Mesendoderm (in vitro differentiated cells): Measurements from ENCODE around the gene THBD.

Experiments used
- DNase-seq: peaks from one replicate; pipeline ENCODE4 v3.0.0; 2013
- H2AK5ac ChIP-seq: 2 replicates; pipeline ENCODE4 v1.6.1; 2013; ENCODE audit warnings: low read length, inconsistent platforms
- H2BK120ac ChIP-seq: 2 replicates; pipeline ENCODE4 v1.6.1; 2013; ENCODE audit warnings: low read depth, mild to moderate bottlenecking, low read length, moderate library complexity, mixed read lengths
- H2BK15ac ChIP-seq: replicated peaks from 2 replicates; pipeline ENCODE4 v1.6.1; 2013; ENCODE audit warnings: low read depth, mild to moderate bottlenecking, moderate library complexity
- H2BK5ac ChIP-seq: 2 replicates; pipeline ENCODE4 v1.6.1; 2013; ENCODE audit warnings: low read length, inconsistent platforms
- H3K18ac ChIP-seq: 2 replicates; pipeline ENCODE4 v1.6.1; 2013; ENCODE audit warnings: mild to moderate bottlenecking, low read length, mixed read lengths
- H3K23ac ChIP-seq: one replicate; pipeline ENCODE4 v1.6.1; 2013; ENCODE audit warnings: low read length
- H3K27ac ChIP-seq: 2 replicates; pipeline ENCODE4 v1.5.1; 2013; ENCODE audit warnings: low read depth, mild to moderate bottlenecking, inconsistent platforms, low read length, moderate library complexity
- H3K27me3 ChIP-seq: 2 replicates; pipeline ENCODE4 v1.6.1; 2013; ENCODE audit warnings: low read length, control low read depth, mild to moderate bottlenecking, inconsistent platforms; ENCODE audit not compliant: insufficient read depth, poor library complexity
- H3K36me3 ChIP-seq: 2 replicates; pipeline ENCODE4 v1.6.1; 2013; ENCODE audit warnings: low read length, inconsistent platforms; ENCODE audit not compliant: control insufficient read depth, insufficient read depth
- H3K4ac ChIP-seq: one replicate; pipeline ENCODE4 v1.6.1; 2013; ENCODE audit warnings: low read depth, mild to moderate bottlenecking, low read length, moderate library complexity
- H3K4me1 ChIP-seq: 2 replicates; pipeline ENCODE4 v1.6.1; 2013; ENCODE audit warnings: low read depth, low read length, inconsistent platforms; ENCODE audit not compliant: control insufficient read depth
- H3K4me2 ChIP-seq: 2 replicates; pipeline ENCODE4 v1.6.1; 2013; ENCODE audit warnings: low read length
- H3K4me3 ChIP-seq: 2 replicates; pipeline ENCODE4 v1.5.1; 2013; ENCODE audit warnings: mild to moderate bottlenecking, low read length
- H3K56ac ChIP-seq: one replicate; pipeline ENCODE4 v1.6.1; 2013; ENCODE audit warnings: low read length
- H3K79me1 ChIP-seq: 2 replicates; pipeline ENCODE4 v1.6.1; 2013; ENCODE audit warnings: low read length, inconsistent platforms
- H3K79me2 ChIP-seq: 2 replicates; pipeline ENCODE4 v1.6.1; 2013; ENCODE audit warnings: mild to moderate bottlenecking, low read length; ENCODE audit not compliant: control insufficient read depth, insufficient read depth
- H3K9ac ChIP-seq: 2 replicates; pipeline ENCODE4 v1.6.1; 2013; ENCODE audit warnings: low read length, inconsistent platforms
- H4K5ac ChIP-seq: one replicate; pipeline ENCODE4 v1.6.1; 2013; ENCODE audit warnings: low read length
- H4K8ac ChIP-seq: one replicate; pipeline ENCODE4 v1.6.1; 2013; ENCODE audit warnings: low read depth, mild to moderate bottlenecking, control low read depth, low read length, moderate library complexity
- WGBS: extraction: QIAGEN DNeasy Blood & Tissue Kit; methylation state at CpG from one replicate; pipeline ENCODE4 v1.1.7; 2013; ENCODE audit warnings: low lambda C conversion rate, missing lambda C conversion rate; ENCODE audit not compliant: insufficient coverage; ENCODE audit errors: extremely low coverage; 5-methylcytosine and 5-hydroxymethylcytosine counted together

THBD gene

DNA sequence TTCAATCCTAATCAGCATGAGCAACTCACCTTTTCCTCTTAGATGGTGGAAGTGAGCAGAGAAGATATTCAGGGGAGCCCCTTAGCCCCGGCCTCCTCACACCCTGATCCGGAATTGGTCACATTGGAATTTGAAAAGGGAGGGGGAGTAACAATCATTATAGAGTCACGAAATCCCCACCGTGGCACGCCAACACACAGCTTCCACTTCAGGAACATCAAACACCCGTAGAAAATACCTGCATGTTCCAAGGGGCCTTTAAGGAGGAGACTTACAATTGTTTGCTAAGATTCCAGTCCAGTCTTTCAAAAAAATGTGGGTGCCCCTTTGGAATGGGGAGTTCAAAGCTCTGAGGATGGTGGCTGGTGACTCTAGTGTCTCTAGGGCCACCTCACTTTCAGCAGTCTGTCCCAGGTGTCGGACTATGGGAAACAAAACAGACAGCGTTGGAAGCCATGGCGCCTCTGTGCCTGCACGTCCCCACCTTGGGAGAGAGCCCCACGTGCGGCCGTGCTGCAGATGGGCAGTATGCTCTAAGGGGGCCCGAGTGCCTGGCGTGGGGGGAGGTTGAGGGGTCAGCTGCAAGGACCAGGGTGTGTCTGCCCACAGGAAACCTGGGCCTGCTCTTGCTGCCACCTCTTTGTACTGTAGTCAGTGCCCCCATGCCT lies 34.2 kb upstream of the THBD start:
- Histone ChIP-seq H4K8ac (no peak overlapping the region), H3K79me1 (no peaks in the 10 kb centered on the region), H3K4ac (no peak overlapping the region), H3K79me2 (no peaks in the 10 kb centered on the region), H3K4me2 (no peak overlapping the region), H2BK120ac (no peak overlapping the region), H2AK5ac (no peak overlapping the region), H3K4me3 (no peak overlapping the region), H3K18ac (no peak overlapping the region), H3K4me1 (no peaks in the 10 kb centered on the region), H3K27me3 (no peaks in the 10 kb centered on the region), H3K23ac (no peak overlapping the region), H3K36me3 (no peaks in the 10 kb centered on the region), H3K27ac (no peak overlapping the region), H4K5ac (no peak overlapping the region), H3K9ac (no peak overlapping the region), H3K56ac (no peak overlapping the region), H2BK15ac (no peak overlapping the region), H2BK5ac (no peak overlapping the region)
- WGBS = no CpG with 5 or more reads among the region's 15 CpGs
- no peak for DNase-seq

DNA sequence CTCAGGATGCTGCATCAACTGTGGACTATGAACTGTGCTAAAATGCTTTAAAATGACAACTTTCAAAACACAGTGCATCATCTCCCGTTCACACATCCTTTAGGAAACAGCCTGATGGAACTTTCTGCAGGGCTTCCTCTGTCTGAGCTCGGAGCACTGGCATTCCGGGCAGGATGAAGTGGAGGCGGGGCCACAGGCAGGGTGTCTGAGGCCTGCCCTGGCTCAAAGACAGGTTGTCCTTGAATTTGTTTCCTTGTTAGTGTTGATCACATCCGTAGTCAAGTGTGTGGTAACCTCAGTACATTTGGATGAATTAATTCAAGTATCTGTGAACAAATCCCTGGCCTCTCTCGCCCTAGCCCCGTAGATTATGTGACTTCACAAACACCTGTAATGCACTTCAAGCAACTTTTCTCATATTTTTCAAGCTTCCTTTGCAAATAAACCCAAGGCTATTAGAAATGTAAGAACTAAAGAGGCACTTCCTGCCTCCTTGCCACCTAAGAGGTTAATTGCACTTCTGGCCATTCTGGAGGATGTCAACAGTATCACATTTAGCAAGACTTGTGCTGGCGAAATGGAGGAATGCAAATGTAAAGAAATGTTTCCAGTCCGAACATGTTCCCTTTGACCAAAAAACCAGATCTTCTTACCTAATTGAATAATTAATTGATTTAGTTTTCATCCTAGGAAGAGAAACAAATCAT lies 33.5 kb upstream of the THBD start:
- Histone ChIP-seq H4K5ac (no peak overlapping the region), H3K79me2 (no peaks in the 10 kb centered on the region), H3K4ac (no peak overlapping the region), H2BK5ac (no peak overlapping the region), H3K4me2 (no peak overlapping the region), H4K8ac (no peak overlapping the region), H3K4me1 (no peaks in the 10 kb centered on the region), H3K27me3 (no peaks in the 10 kb centered on the region), H3K18ac (no peak overlapping the region), H3K79me1 (no peaks in the 10 kb centered on the region), H3K36me3 (no peaks in the 10 kb centered on the region), H3K27ac (no peak overlapping the region), H3K9ac (no peak overlapping the region), H3K4me3 (no peak overlapping the region), H3K23ac (no peak overlapping the region), H2BK120ac (no peak overlapping the region), H2BK15ac (no peak overlapping the region), H3K56ac (no peak overlapping the region), H2AK5ac (no peak overlapping the region)
- peak; percentile 54 for DNase-seq
- WGBS = no CpG with 5 or more reads among the region's 9 CpGs

DNA sequence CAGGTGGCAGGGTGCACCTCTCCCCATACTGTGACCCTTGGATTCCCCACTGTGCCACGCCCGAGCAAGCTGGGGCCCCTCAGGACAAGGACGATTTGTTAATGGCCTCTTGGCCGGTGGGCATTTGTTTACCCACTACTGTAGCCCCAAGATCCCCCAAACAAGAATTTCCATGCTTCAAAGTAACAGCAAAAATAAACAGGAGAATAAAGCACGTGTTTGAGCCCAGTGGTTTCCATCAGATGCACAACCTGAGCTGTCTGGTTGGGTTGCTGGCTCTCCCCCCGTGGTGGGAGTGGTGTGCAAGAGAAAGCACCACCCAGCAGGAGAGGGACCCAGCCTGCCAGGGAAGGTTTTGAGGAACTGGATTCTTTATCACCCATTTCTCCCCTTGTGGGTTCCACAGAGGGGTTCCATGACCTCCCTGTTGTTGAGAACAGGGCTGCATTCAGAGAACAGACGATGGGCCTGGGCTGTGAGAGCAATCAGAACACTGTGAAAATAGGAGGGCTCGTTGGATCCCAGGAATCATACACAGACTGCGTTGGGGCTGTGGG lies 31.9 kb upstream of the THBD start:
- Histone ChIP-seq H3K79me1 (no peaks in the 10 kb centered on the region), H2AK5ac (no peak overlapping the region), H3K56ac (no peak overlapping the region), H3K4me2 (no peak overlapping the region), H3K36me3 (no peaks in the 10 kb centered on the region), H4K8ac (no peak overlapping the region), H3K9ac (no peak overlapping the region), H2BK120ac (no peak overlapping the region), H3K4me3 (no peak overlapping the region), H3K18ac (no peak overlapping the region), H3K27me3 (no peaks in the 10 kb centered on the region), H4K5ac (no peak overlapping the region), H2BK15ac (no peak overlapping the region), H3K23ac (no peak overlapping the region), H3K4me1 (no peaks in the 10 kb centered on the region), H3K4ac (no peak overlapping the region), H3K79me2 (no peaks in the 10 kb centered on the region), H2BK5ac (no peak overlapping the region), H3K27ac (no peak overlapping the region)
- no peak for DNase-seq
- no CpG with 5 or more reads among the region's 9 CpGs for WGBS

GRCh38 chr20:23080521-23080920 lies 31.0 kb upstream of the THBD start:
- Histone ChIP-seq H3K4ac (no peak overlapping the region), H3K4me1 (no peaks in the 10 kb centered on the region), H2BK5ac (no peak overlapping the region), H3K36me3 (no peaks in the 10 kb centered on the region), H3K27me3 (no peaks in the 10 kb centered on the region), H3K56ac (no peak overlapping the region), H2BK120ac (no peak overlapping the region), H4K5ac (no peak overlapping the region), H3K79me1 (no peaks in the 10 kb centered on the region), H3K4me3 (no peak overlapping the region), H3K79me2 (no peaks in the 10 kb centered on the region), H3K27ac (no peak overlapping the region), H3K18ac (no peak overlapping the region), H2AK5ac (no peak overlapping the region), H3K4me2 (no peak overlapping the region), H4K8ac (no peak overlapping the region), H3K23ac (no peak overlapping the region), H3K9ac (no peak overlapping the region), H2BK15ac (no peak overlapping the region)
- no CpG with 5 or more reads among the region's 10 CpGs for WGBS
- DNase-seq = no peak

- Histone ChIP-seq H3K27me3 (no peaks in the 10 kb centered on the region), H3K18ac (no peak overlapping the region), H2AK5ac (no peak overlapping the region), H3K4me2 (no peak overlapping the region), H2BK120ac (no peak overlapping the region), H3K27ac (no peak overlapping the region), H3K9ac (no peak overlapping the region), H4K8ac (no peak overlapping the region), H3K4me1 (no peaks in the 10 kb centered on the region), H3K23ac (no peak overlapping the region), H3K79me2 (no peaks in the 10 kb centered on the region), H3K4ac (no peak overlapping the region), H3K36me3 (no peaks in the 10 kb centered on the region), H2BK15ac (no peak overlapping the region), H2BK5ac (no peak overlapping the region), H3K79me1 (no peaks in the 10 kb centered on the region), H4K5ac (no peak overlapping the region), H3K4me3 (no peak overlapping the region), H3K56ac (no peak overlapping the region)
- no CpG with 5 or more reads among the region's 2 CpGs for WGBS
- no peak for DNase-seq
Measured at GRCh38 chr20:23079926-23080325, 30.5 kb upstream of the THBD start.
